HCT116 (cell line): ENCODE results near the gene LASP1. TPM values are rescaled to one million over a fixed set of nuclear protein-coding genes. Genes with fewer than 3 reads are reported as not detected.

Experiments
- ATAC-seq: fragments of 200-7000 bp; cut with Tn5 transposase; 2 replicates; pipeline ENCODE4 v1.9.1; 2020; ENCODE audit warnings: mild to moderate bottlenecking, moderate library complexity
- BruUV-seq: library from RNA; stranded (reverse); fragments of 400-500 nt; replicated peaks from 2 replicates; lab custom pipeline; 2021; lab: Mats Ljungman, UMichigan
- CTCF ChIA-PET: fragments of 300-600 bp; sonication (Branson Sonifier 250); formaldehyde crosslinking; loops from one replicate; lab custom pipeline; 2021; ENCODE audit warnings: antibody characterized with exemption; lab: Charles Lee
- POLR2A ChIA-PET: fragments of 300-600, 350-600 bp; sonication (Branson Sonifier 250); formaldehyde crosslinking; loops from one replicate; lab custom pipeline; 2021; ENCODE audit warnings: antibody characterized with exemption; lab: Charles Lee
- RAD21 ChIA-PET, 2 experiments: fragments of 300-600 bp; sonication (Branson Sonifier 250); formaldehyde crosslinking; loops; one replicate each; lab custom pipeline; 2023; ENCODE audit warnings: low total read pairs in 2 of 2; ENCODE audit not compliant: uncharacterized antibody in 2 of 2, unreplicated experiment in 2 of 2, low non-redundant PET in 1 of 2; lab: Charles Lee
- DNase-seq: peaks from one replicate; pipeline ENCODE4 v3.0.0-alpha.2; 2010; ENCODE audit warnings: low read depth, low spot score
- H2AFZ ChIP-seq: fragments of 200-600 bp; shearing (Covaris generic), sonication (generic); 2 replicates; pipeline ENCODE4 v1.6.1; 2017; ENCODE audit warnings: low read depth, mixed run types, mixed read lengths, antibody characterized with exemption, low read length; ENCODE audit not compliant: poor library complexity, severe bottlenecking
- H3K27ac ChIP-seq: 2 replicates; pipeline ENCODE4 v1.5.1; 2012; ENCODE audit warnings: low read depth, low read length
- H3K27me3 ChIP-seq: fragments of 200-600 bp; sonication (generic); 2 replicates; pipeline ENCODE4 v1.6.1; 2016; ENCODE audit warnings: mixed run types, low read length, mixed read lengths; ENCODE audit not compliant: insufficient read depth
- H3K36me3 ChIP-seq, 2 experiments: fragments of 200-500 bp in 1 of 2; fragments of 200-600 bp in 1 of 2; sonication (Bioruptor generic) in 1 of 2; sonication (generic) in 1 of 2; 2 replicates each; pipeline versions ENCODE4 v1.5.1 to v1.6.1; 2014 to 2016; ENCODE audit warnings: low read length in 2 of 2, inconsistent platforms in 1 of 2, mixed read lengths in 1 of 2, mixed run types in 1 of 2; ENCODE audit not compliant: insufficient read depth in 2 of 2, control insufficient read depth in 1 of 2
- H3K4me1 ChIP-seq, 2 experiments: fragments of 200-600 bp in 1 of 2; sonication (generic) in 1 of 2; 2 replicates each; pipeline versions ENCODE4 v1.5.1 to v1.6.1; 2012 to 2017; ENCODE audit warnings: low read length in 2 of 2, inconsistent platforms in 1 of 2, mild to moderate bottlenecking in 1 of 2, mixed read lengths in 1 of 2, mixed run types in 1 of 2, moderate library complexity in 1 of 2; ENCODE audit not compliant: insufficient read depth in 2 of 2, control insufficient read depth in 1 of 2
- H3K4me2 ChIP-seq: fragments of 200-600 bp; sonication (generic); 2 replicates; pipeline ENCODE4 v1.6.1; 2017; ENCODE audit warnings: mixed run types, low read length, mixed read lengths
- H3K4me3 ChIP-seq, 2 experiments: fragments of 200-600 bp in 1 of 2; sonication (generic) in 1 of 2; replicated peaks in 1 of 2; 2 replicates each; pipeline ENCODE4 v1.5.1; 2011 to 2016; ENCODE audit warnings: low read length in 2 of 2, control low read depth in 1 of 2, low read depth in 1 of 2, mild to moderate bottlenecking in 1 of 2, mixed read lengths in 1 of 2, mixed run types in 1 of 2
- H3K79me2 ChIP-seq: fragments of 200-600 bp; sonication (generic); 2 replicates; pipeline ENCODE4 v1.6.1; 2017; ENCODE audit warnings: mild to moderate bottlenecking, mixed run types, low read length, moderate library complexity, mixed read lengths; ENCODE audit not compliant: insufficient read depth
- H3K9ac ChIP-seq: fragments of 200-600 bp; sonication (generic); 2 replicates; pipeline ENCODE4 v1.6.1; 2016; ENCODE audit warnings: low read length, mixed read lengths
- H3K9me2 ChIP-seq: fragments of 200-600 bp; sonication (generic), shearing (Covaris generic); 2 replicates; pipeline ENCODE4 v1.6.1; 2017; ENCODE audit warnings: mixed run types, mild to moderate bottlenecking, moderate library complexity; ENCODE audit not compliant: insufficient read depth
- H3K9me3 ChIP-seq, 2 experiments: fragments of 200-500 bp in 1 of 2; fragments of 200-600 bp in 1 of 2; sonication (Bioruptor generic) in 1 of 2; sonication (generic) in 1 of 2; 2 replicates each; pipeline ENCODE4 v1.6.1; 2014 to 2017; ENCODE audit warnings: low read length in 2 of 2, mixed read lengths in 2 of 2, inconsistent platforms in 1 of 2, low read depth in 1 of 2, mild to moderate bottlenecking in 1 of 2, mixed run types in 1 of 2, moderate library complexity in 1 of 2; ENCODE audit not compliant: control insufficient read depth in 1 of 2, insufficient read depth in 1 of 2
- H4K20me1 ChIP-seq: fragments of 200-600 bp; sonication (generic), shearing (Covaris generic); 2 replicates; pipeline ENCODE4 v1.6.1; 2017; ENCODE audit warnings: mixed run types, mild to moderate bottlenecking, moderate library complexity; ENCODE audit not compliant: insufficient read depth
- EGR1 ChIP-seq: IDR thresholded peaks from 2 replicates; pipeline ENCODE4 v1.6.1; 2012; ENCODE audit warnings: low read depth
- MAX ChIP-seq: IDR thresholded peaks from 2 replicates; pipeline ENCODE4 v1.6.1; 2012
- POLR2A ChIP-seq: IDR thresholded peaks from 2 replicates; pipeline ENCODE4 v1.7.0; 2011; ENCODE audit warnings: borderline replicate concordance; ENCODE audit not compliant: insufficient read depth, insufficient read length; ENCODE audit errors: extremely low read depth
- POLR2AphosphoS5 ChIP-seq: IDR thresholded peaks from 2 replicates; pipeline ENCODE4 v1.6.1; 2011; ENCODE audit warnings: mild to moderate bottlenecking, low read depth, low read length, moderate library complexity
- intact Hi-C: fragments of 100-400 bp; cut with micrococcal nuclease; formaldehyde crosslinking; loops from 2 replicates; pipeline ENCODE4 v1.10.0; 2022
- total RNA-seq: library from RNA; stranded (reverse); gene quantifications from one replicate; pipeline ENCODE4 v1.2.1, GENCODE V29; 2021; ENCODE audit not compliant: unreplicated experiment

The LASP1 gene
- total RNA-seq, 1 experiment from 2014 or later: 149 TPM

GRCh38 chr17:38864636-38865398, 5.0 kb upstream of the LASP1 start (continued):
- no peak for TF ChIP-seq POLR2A
- no peak for TF ChIP-seq POLR2AphosphoS5

DNA sequence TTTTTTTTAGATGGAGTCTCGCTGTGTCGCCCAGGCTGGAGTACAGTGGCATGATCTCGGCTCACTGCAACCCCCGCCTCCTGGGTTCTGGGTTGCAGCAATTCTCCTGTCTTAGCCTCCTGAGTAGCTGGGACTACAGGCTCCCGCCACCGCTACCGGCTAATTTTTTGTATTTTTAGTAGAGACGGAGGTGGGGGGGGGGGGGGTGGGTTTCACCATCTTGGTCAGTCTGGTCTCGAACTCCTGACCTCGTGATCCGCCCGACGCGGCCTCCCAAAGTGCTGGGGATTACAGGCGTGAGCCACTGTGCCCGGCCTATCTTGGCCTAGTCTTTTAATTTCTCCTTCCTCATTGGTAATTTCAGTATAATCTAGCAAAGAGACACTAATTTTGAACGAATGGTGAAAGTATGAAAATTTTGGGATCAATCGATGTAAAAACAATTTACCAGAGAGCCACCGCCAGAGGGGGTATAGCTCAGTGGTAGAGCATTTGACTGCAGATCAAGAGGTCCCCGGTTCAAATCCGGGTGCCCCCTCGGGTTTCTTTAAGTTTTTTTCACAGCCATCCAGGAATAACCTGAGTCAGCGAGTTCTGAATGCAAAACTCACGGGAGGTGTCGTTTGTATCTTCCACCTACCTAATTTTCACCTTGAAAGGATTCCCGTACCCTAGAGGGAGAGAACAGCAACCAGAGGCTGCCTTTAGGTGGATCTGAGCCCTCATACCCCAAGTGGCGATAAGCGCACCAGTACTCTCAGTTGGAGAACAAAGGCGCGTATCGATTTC, 2.5 kb upstream of the LASP1 start:
- Histone ChIP-seq H4K20me1 (no peaks in the 10 kb centered on the region), H3K79me2 (peaks cover 22% of the 10 kb centered on the region), H3K9me3 (no peaks in the 10 kb centered on the region)
- TF ChIP-seq EGR1: 0 out of 2 replicates have a peak, but pooled peaks have one; percentile 6
- no peak for TF ChIP-seq MAX
- TF ChIP-seq, all 23 proteins: peak for 1
- H3K4me1 ChIP-seq: peaks cover 56 to 85% of the 10 kb centered on the region in 2 experiments
- H3K27ac ChIP-seq: peak overlapping the region; percentile 97
- POLR2A ChIA-PET: interaction anchor here (1.5 to 3.6 kb wide), 2 partner anchors 13 to 297 kb away, joined by 3 to 46 read pairs; partner anchors contain the start of gene RPL23
- H3K27me3 ChIP-seq: no peaks in the 10 kb centered on the region
- CTCF ChIA-PET: no interaction called here
- DNase-seq (no peak), ATAC-seq (peak; percentile 13)
- RAD21 ChIA-PET: no interaction called here
- no peaks in the 10 kb centered on the region for H3K36me3 ChIP-seq
- no peaks in the 10 kb centered on the region for H3K9me2 ChIP-seq
- BruUV-seq: no TSS peak
- peak overlapping the region; percentile 74 for H3K9ac ChIP-seq
- H3K4me3 ChIP-seq: peak overlapping the region; percentile 83 to 98; a peak in 3 of 4 replicates
- no peak overlapping the region for H2AFZ ChIP-seq
- H3K4me2 ChIP-seq: peak overlapping the region; percentile 85
- intact Hi-C loops: loop anchor here (5.0 kb wide), 1 partner anchor 115 kb away; the partner anchor contains the start of gene PSMB3
